Measurements from ENCODE around the gene MCM10.

GRCh38 chr10:13167568-13167967 lies 6.2 kb downstream of the MCM10 start:
- no peak for TF ChIP-seq CTCF (IDR thresholded peaks at IDR 0.05)
- TF ChIP-seq POLR2A (IDR thresholded peaks at IDR 0.05), result no peak
- no peak for TF ChIP-seq POLR2AphosphoS5 (IDR thresholded peaks at IDR 0.05)

Measured in breast epithelium (tissue), 3 donors.